HepG2 (cell line): ENCODE data around the gene CEACAM16. TPM values are rescaled to one million over a fixed set of nuclear protein-coding genes. Genes with fewer than 3 reads are reported as not detected.

Experiments used
- ATAC-seq: fragments of 200-7000 bp; cut with Tn5 transposase; 3 replicates; pipeline ENCODE4 v1.9.1; 2020; ENCODE audit warnings: mild to moderate bottlenecking, moderate library complexity
- BruUV-seq: library from RNA; stranded (reverse); fragments of 400-500 nt; replicated peaks from 2 replicates; lab custom pipeline; 2021; lab: Mats Ljungman, UMichigan
- CTCF ChIA-PET: fragments of 300-600 bp; formaldehyde crosslinking; extraction: SDS; loops from one replicate; lab custom pipeline; 2021; ENCODE audit warnings: low total read pairs, inconsistent platforms, low intra/inter-chr PET ratio; lab: Yijun Ruan, JAX
- POLR2A ChIA-PET: fragments of 350-600 bp; sonication (Branson Sonifier 250); formaldehyde crosslinking; loops from one replicate; lab custom pipeline; 2020; ENCODE audit warnings: antibody characterized with exemption, inconsistent platforms; lab: Yijun Ruan, JAX
- DNase-seq: peaks from one replicate; pipeline ENCODE4 v3.0.0-alpha.2; 2015; ENCODE audit warnings: low spot score
- FAIRE-seq: peaks from 3 replicates; lab custom pipeline; 2011; peaks lifted over from hg19 to GRCh38; lab: Jason Lieb, UNC
- H2AFZ ChIP-seq: one replicate; pipeline ENCODE4 v1.6.1; 2011; ENCODE audit warnings: low read length, inconsistent platforms
- H3K27ac ChIP-seq: fragments of 300-600 bp; 3 replicates; pipeline ENCODE4 v1.8.0; 2011; ENCODE audit warnings: mixed run types, mild to moderate bottlenecking, mixed read lengths, low read length, inconsistent platforms; ENCODE audit not compliant: insufficient read depth; ENCODE audit errors: extremely low read length
- H3K27me3 ChIP-seq, 2 experiments: fragments of 200-600 bp in 1 of 2; 2 replicates in 1 of 2; 3 replicates in 1 of 2; pipeline versions ENCODE4 v1.6.0 to v1.8.0; 2011; ENCODE audit warnings: low read length in 2 of 2, mild to moderate bottlenecking in 2 of 2, moderate library complexity in 2 of 2, inconsistent platforms in 1 of 2; ENCODE audit not compliant: insufficient read depth in 2 of 2, control insufficient read depth in 1 of 2
- H3K36me3 ChIP-seq, 2 experiments: fragments of 200-600 bp in 1 of 2; replicated peaks in 1 of 2; 2 replicates in 1 of 2; 3 replicates in 1 of 2; pipeline versions ENCODE4 v1.5.1 to v1.8.0; 2011; ENCODE audit warnings: low read length in 2 of 2, inconsistent platforms in 1 of 2; ENCODE audit not compliant: insufficient read depth in 2 of 2, control insufficient read depth in 1 of 2
- H3K4me1 ChIP-seq: 2 replicates; pipeline ENCODE4 v1.5.1; 2012; ENCODE audit warnings: low read length, inconsistent platforms; ENCODE audit not compliant: insufficient read depth
- H3K4me2 ChIP-seq: 2 replicates; pipeline ENCODE4 v1.6.0; 2011; ENCODE audit warnings: low read depth, low read length, inconsistent platforms
- H3K4me3 ChIP-seq, 3 experiments: fragments of 200-600 bp in 1 of 3; sonication (generic), shearing (Covaris generic) in 1 of 3; replicated peaks in 1 of 3; 2 replicates each; pipeline ENCODE4 v1.5.1; 2011 to 2016; ENCODE audit warnings: low read length in 3 of 3, inconsistent platforms in 2 of 3, low read depth in 2 of 3, mild to moderate bottlenecking in 2 of 3, control low read depth in 1 of 3, mixed read lengths in 1 of 3; ENCODE audit not compliant: insufficient read depth in 1 of 3
- H3K79me2 ChIP-seq: one replicate; pipeline ENCODE4 v1.6.1; 2011; ENCODE audit warnings: low read length, inconsistent platforms; ENCODE audit not compliant: insufficient read depth
- H3K9ac ChIP-seq: 2 replicates; pipeline ENCODE4 v1.6.0; 2011; ENCODE audit warnings: mild to moderate bottlenecking, low read depth, low read length, inconsistent platforms; ENCODE audit not compliant: insufficient read depth
- H3K9me3 ChIP-seq: 2 replicates; pipeline ENCODE4 v1.5.1; 2012; ENCODE audit warnings: mild to moderate bottlenecking, low read length
- H4K20me1 ChIP-seq: 2 replicates; pipeline ENCODE4 v1.6.0; 2011; ENCODE audit warnings: inconsistent platforms, mild to moderate bottlenecking, low read length, moderate library complexity; ENCODE audit not compliant: insufficient read depth
- AGO2 ChIP-seq: fragments of 200-400 bp; formaldehyde crosslinking; optimal IDR thresholded peaks from 2 replicates; pipeline ENCODE3; 2017; ENCODE audit warnings: mild to moderate bottlenecking, low read depth, low read length, moderate library complexity
- ATRX ChIP-seq: sonication (generic); formaldehyde crosslinking; IDR thresholded peaks from 2 replicates; pipeline ENCODE4 v1.4.0; 2020; ENCODE audit warnings: missing genetic modification reagents, borderline replicate concordance
- ETV5 ChIP-seq: IDR thresholded peaks from 2 replicates; pipeline ENCODE4 v1.6.1; 2018; ENCODE audit warnings: missing biosample characterization, missing genetic modification reagents, inconsistent platforms, borderline replicate concordance
- HNRNPUL1 ChIP-seq: fragments of 200-400 bp; formaldehyde crosslinking; IDR thresholded peaks from 2 replicates; pipeline ENCODE4 v1.6.1; 2017; ENCODE audit warnings: low read depth, mild to moderate bottlenecking, low read length, moderate library complexity
- ISX ChIP-seq: sonication (generic); formaldehyde crosslinking; conservative IDR thresholded peaks from 2 replicates; pipeline ENCODE4 v1.5.0; 2020; ENCODE audit warnings: missing genetic modification reagents
- KDM5B ChIP-seq: sonication (generic); formaldehyde crosslinking; IDR thresholded peaks from 2 replicates; pipeline ENCODE4 v1.4.0; 2020; ENCODE audit warnings: missing genetic modification reagents, mild to moderate bottlenecking, borderline replicate concordance
- NFE2L2 ChIP-seq: fragments of 150-350 bp; IDR thresholded peaks from 2 replicates; pipeline ENCODE4 v1.6.1; 2014; ENCODE audit warnings: low read length
- RBFOX2 ChIP-seq: fragments of 200-400 bp; formaldehyde crosslinking; IDR thresholded peaks from 2 replicates; pipeline ENCODE4 v1.6.1; 2017; ENCODE audit warnings: low read depth, mild to moderate bottlenecking, low read length
- SMAD3 ChIP-seq: sonication (generic); formaldehyde crosslinking; IDR thresholded peaks from 2 replicates; pipeline ENCODE4 v1.4.0; 2020; ENCODE audit warnings: missing genetic modification reagents
- ZNF335 ChIP-seq: sonication (generic); formaldehyde crosslinking; IDR thresholded peaks from 2 replicates; pipeline ENCODE4 v1.4.0; 2020; ENCODE audit warnings: missing genetic modification reagents
- ZNF446 ChIP-seq: sonication (generic); formaldehyde crosslinking; IDR thresholded peaks from 2 replicates; pipeline ENCODE4 v1.5.0; 2020; ENCODE audit warnings: mild to moderate bottlenecking, missing genetic modification reagents
- WGBS: methylation state at CpG from one replicate; pipeline ENCODE4 v1.1.6; 2017; ENCODE audit warnings: low lambda C conversion rate; 5-methylcytosine and 5-hydroxymethylcytosine counted together
- in situ Hi-C: cut with HindIII; loops from 2 replicates; pipeline ENCODE4 v1.10.0; 2017; ENCODE audit warnings: low pct_unique_long_range_greater_than_20kb; ENCODE audit not compliant: extremely low pct_ligation_motif_present
- intact Hi-C: fragments of 100-400 bp; cut with micrococcal nuclease; formaldehyde crosslinking; loops from one replicate; pipeline ENCODE4 v1.10.0; 2022; ENCODE audit not compliant: unreplicated experiment
- polyA plus RNA-seq, 8 experiments: library from polyadenylated mRNA; depleted of rRNA in 3 of 8; stranded (reverse) in 7 of 8; unstranded in 1 of 8; fragments of >200 nt; fragmentation: Illumina TruSeq in 4 of 8; extraction: Trizol in 4 of 8; gene quantifications; 2 replicates each; pipeline versions ENCODE4 v1.2.1 to v1.2.3, GENCODE V29; 2011 to 2016; ENCODE audit warnings: low read depth in 4 of 8, missing spikeins in 1 of 8, mixed read lengths in 1 of 8; ENCODE audit not compliant: insufficient read depth in 1 of 8
- total RNA-seq, 5 experiments: library from RNA; depleted of rRNA; stranded (reverse); fragments of >200 nt; fragmentation: Illumina TruSeq; extraction: Trizol; gene quantifications; 2 replicates each; pipeline ENCODE4 v1.2.3, GENCODE V29; 2016; ENCODE audit warnings: low read depth in 1 of 5
- TF ChIP-seq, protein P1 (sequence below): sonication (generic); formaldehyde crosslinking; IDR thresholded peaks from 2 replicates; pipeline ENCODE4 v1.4.0; 2020; ENCODE audit warnings: missing genetic modification reagents, borderline replicate concordance
- TF ChIP-seq, protein P2 (sequence below): sonication (generic); formaldehyde crosslinking; IDR thresholded peaks from 2 replicates; pipeline ENCODE4 v1.4.0; 2020; ENCODE audit warnings: missing genetic modification reagents, borderline replicate concordance
- TF ChIP-seq, protein P3 (sequence below): sonication (generic); formaldehyde crosslinking; IDR thresholded peaks from 2 replicates; pipeline ENCODE4 v1.4.0; 2020; ENCODE audit warnings: mild to moderate bottlenecking, low read depth, missing genetic modification reagents

CEACAM16 gene
- total and polyA plus RNA-seq, 2 of the 13 experiments (the other 11 are each of a cell fraction or from before 2014, with no cell fraction given): not detected

DNA sequence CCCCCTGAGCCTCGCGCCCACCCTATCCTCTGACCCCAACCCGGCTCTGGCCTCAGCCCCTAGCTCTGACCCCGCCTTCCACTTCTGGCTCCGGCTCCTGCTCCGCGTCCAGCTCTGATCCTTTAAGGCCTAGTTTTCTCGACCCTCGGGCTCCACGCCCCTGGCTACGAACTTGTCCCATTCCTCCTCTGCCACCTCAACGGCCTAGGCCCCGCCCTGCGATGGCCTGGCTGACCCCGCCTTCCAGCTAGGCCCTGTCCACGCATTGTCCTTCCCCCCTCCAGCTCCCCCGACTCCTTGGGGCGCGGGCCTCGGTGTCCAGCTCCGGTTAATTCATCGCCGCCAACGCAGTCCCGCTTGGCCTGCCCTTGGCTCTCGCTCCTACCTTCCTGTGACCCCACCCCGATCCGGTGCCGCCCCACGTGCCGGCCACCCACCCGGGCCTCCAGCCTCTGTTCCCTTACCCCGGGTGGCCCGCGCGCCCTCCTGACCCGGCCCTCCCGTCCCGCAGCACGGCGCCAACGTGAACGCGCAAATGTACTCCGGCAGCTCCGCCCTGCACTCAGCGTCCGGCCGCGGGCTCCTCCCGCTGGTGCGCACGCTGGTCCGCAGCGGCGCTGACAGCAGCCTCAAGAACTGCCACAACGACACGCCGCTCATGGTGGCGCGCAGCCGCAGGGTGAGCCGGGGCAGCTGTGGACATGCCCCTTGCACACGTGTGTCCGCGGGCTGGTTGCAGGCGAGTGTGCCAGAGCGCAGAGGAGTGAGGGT is 59.0 kb downstream of the CEACAM16 start:
- Histone ChIP-seq H3K36me3 (peaks cover 11 to 22% of the 10 kb centered on the region in 2 experiments; a peak in 4 of 5 replicates), H3K27ac (no peak overlapping the region), H3K27me3 (no peaks in the 10 kb centered on the region), H3K4me2 (no peak overlapping the region), H2AFZ (no peak overlapping the region), H3K4me1 (peaks cover 32% of the 10 kb centered on the region), H3K9me3 (no peaks in the 10 kb centered on the region), H3K79me2 (no peaks in the 10 kb centered on the region)
- in situ Hi-C loops: loop anchor here (5.0 kb wide), 1 partner anchor 36 kb away; no protein-coding TSS in a partner anchor
- no peak for DNase-seq
- TF ChIP-seq, protein P1, sequence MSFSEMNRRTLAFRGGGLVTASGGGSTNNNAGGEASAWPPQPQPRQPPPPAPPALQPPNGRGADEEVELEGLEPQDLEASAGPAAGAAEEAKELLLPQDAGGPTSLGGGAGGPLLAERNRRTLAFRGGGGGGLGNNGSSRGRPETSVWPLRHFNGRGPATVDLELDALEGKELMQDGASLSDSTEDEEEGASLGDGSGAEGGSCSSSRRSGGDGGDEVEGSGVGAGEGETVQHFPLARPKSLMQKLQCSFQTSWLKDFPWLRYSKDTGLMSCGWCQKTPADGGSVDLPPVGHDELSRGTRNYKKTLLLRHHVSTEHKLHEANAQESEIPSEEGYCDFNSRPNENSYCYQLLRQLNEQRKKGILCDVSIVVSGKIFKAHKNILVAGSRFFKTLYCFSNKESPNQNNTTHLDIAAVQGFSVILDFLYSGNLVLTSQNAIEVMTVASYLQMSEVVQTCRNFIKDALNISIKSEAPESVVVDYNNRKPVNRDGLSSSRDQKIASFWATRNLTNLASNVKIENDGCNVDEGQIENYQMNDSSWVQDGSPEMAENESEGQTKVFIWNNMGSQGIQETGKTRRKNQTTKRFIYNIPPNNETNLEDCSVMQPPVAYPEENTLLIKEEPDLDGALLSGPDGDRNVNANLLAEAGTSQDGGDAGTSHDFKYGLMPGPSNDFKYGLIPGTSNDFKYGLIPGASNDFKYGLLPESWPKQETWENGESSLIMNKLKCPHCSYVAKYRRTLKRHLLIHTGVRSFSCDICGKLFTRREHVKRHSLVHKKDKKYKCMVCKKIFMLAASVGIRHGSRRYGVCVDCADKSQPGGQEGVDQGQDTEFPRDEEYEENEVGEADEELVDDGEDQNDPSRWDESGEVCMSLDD: no peak
- TF ChIP-seq ETV5 (CRISPR knock-in tag) (no peak), ATRX (no peak), AGO2 (peak; percentile 69), RBFOX2 (peak; percentile 65), ISX (no peak), HNRNPUL1 (no peak), ZNF446 (CRISPR knock-in tag) (no peak), KDM5B (CRISPR knock-in tag) (no peak), SMAD3 (CRISPR knock-in tag) (no peak), NFE2L2 (no peak), ZNF335 (CRISPR knock-in tag) (no peak)
- TF ChIP-seq, protein P2, sequence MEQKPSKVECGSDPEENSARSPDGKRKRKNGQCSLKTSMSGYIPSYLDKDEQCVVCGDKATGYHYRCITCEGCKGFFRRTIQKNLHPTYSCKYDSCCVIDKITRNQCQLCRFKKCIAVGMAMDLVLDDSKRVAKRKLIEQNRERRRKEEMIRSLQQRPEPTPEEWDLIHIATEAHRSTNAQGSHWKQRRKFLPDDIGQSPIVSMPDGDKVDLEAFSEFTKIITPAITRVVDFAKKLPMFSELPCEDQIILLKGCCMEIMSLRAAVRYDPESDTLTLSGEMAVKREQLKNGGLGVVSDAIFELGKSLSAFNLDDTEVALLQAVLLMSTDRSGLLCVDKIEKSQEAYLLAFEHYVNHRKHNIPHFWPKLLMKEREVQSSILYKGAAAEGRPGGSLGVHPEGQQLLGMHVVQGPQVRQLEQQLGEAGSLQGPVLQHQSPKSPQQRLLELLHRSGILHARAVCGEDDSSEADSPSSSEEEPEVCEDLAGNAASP (CRISPR knock-in tag): no peak
- TF ChIP-seq, protein P3, sequence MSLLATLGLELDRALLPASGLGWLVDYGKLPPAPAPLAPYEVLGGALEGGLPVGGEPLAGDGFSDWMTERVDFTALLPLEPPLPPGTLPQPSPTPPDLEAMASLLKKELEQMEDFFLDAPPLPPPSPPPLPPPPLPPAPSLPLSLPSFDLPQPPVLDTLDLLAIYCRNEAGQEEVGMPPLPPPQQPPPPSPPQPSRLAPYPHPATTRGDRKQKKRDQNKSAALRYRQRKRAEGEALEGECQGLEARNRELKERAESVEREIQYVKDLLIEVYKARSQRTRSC (CRISPR knock-in tag): no peak
- TF ChIP-seq, all 625 proteins: peak for 2
- Histone ChIP-seq H4K20me1 (no peaks in the 10 kb centered on the region), H3K4me3 (no peak overlapping the region), H3K9ac (no peak overlapping the region)
- ChIA-PET POLR2A (interaction anchor here (0.9 kb wide), 1 partner anchor 33 kb away, joined by 4 read pairs; no protein-coding TSS in a partner anchor), CTCF (no interaction called here)
- ATAC-seq (no peak), FAIRE-seq (no peak)
- BruUV-seq: no TSS peak
- intact Hi-C loops: no loop called here
- whole genome bisulfite sequencing: 99% methylated on average over 68 of the region's 68 CpGs
